GM10266 (cell line): ENCODE results near the gene SPRR2B.
"Not testable (repeated sequence)": the region's sequence is repeated elsewhere in the genome, so short reads cannot be mapped to it uniquely, and the experiment has no call there.

Experiments used
- DNase-seq: peaks from one replicate; pipeline ENCODE4 v3.0.0; 2012; ENCODE audit errors: extremely low spot score
- TF ChIP-seq, protein P1 (sequence below): IDR thresholded peaks from 2 replicates; pipeline ENCODE4 v1.5.1; 2012; ENCODE audit warnings: mild to moderate bottlenecking, low read depth; ENCODE audit not compliant: control insufficient read depth, insufficient read depth; ENCODE audit errors: missing control alignments

The SPRR2B gene

DNA sequence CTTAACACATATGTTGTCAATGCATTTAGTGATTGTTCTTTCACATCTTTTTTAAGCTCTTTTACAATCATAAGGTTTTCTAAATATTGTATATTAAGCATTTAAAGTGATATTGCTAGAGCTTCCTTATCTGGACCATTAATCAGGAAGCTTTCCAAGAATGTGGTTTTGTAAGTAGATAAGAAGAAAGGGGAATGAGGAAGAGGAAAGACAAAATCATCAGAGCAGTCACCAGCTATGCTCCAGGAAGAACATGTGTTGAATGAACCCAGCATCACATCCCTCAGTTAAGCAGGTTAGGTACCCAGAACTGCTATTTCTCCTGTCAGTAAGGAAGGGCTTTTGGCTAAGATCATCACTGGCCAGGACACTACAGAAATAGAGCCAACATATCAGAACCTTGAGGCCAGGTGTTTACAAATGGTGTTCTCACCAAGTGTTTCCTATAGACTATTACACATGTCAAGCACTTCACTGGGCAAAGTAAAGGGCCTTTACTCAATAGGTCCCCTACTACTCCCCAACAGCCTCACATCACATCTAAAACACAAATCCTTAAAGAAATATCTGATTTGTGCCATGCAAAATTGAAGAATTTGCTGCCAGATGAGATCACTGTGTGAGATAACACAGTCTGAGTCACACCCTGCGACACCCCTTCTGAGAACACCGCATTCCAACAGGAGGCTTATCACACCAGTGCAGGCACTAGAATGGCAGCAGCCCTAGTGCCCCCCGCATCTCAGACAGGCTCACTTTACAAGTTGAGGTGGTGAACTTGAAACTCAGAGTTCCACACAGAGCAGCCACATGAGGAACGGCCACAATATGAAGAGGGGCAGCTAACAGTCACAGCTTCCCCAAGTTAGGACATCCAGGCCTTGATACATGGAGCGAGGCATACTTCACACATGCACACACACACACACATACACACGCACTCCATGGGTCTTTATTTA, 12.3 kb downstream of the SPRR2B start:
- TF ChIP-seq, protein P1, sequence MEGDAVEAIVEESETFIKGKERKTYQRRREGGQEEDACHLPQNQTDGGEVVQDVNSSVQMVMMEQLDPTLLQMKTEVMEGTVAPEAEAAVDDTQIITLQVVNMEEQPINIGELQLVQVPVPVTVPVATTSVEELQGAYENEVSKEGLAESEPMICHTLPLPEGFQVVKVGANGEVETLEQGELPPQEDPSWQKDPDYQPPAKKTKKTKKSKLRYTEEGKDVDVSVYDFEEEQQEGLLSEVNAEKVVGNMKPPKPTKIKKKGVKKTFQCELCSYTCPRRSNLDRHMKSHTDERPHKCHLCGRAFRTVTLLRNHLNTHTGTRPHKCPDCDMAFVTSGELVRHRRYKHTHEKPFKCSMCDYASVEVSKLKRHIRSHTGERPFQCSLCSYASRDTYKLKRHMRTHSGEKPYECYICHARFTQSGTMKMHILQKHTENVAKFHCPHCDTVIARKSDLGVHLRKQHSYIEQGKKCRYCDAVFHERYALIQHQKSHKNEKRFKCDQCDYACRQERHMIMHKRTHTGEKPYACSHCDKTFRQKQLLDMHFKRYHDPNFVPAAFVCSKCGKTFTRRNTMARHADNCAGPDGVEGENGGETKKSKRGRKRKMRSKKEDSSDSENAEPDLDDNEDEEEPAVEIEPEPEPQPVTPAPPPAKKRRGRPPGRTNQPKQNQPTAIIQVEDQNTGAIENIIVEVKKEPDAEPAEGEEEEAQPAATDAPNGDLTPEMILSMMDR = no peak
- DNase-seq = no peak

DNA sequence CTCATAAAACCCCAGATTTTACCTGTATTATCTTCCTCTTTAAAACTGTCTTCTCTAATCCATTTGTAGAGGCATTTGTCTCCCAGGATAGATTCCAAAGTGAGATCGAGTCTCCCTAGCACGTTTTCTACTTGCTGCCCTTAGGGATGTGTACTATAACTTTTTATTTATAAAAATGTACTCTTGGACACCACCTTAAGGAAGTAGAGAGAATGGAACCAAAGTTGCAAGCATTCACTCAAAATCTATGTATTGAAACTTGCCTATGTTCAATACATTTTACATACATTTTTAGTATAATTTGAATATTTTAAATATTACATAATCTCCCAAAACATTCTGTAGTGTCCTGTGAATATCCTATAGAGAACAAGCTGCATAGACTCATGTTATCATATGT, 13.3 kb downstream of the SPRR2B start:
- TF ChIP-seq, protein P1 = no peak
- DNase-seq = no peak

DNA sequence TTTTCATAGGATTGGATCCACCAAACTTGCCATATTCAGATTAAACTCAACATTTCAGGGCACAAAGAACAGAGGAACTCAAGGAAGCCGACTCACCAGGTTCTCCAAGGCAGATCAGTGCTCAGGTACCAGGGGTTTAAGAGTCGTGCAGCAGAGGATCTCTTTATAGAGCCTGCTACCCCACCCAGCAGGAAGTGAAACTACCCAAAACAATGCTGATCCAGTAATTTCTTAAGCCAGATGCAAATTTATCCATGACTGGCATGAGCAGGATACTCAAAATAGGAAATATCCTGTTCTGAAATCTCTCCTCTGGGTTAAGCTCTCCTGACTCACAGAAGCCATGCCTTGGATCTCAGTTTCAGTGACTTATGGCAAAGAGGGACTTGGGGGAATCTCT, 14.0 kb downstream of the SPRR2B start, which contains the start of gene SPRR2A:
Gene SPRR2A (minus strand): TSS at position 138 of the 400 bp plus-strand sequence. CDS start 777 bp downstream, outside the sequence.
- DNase-seq = no peak
- TF ChIP-seq, protein P1 = no peak

DNA sequence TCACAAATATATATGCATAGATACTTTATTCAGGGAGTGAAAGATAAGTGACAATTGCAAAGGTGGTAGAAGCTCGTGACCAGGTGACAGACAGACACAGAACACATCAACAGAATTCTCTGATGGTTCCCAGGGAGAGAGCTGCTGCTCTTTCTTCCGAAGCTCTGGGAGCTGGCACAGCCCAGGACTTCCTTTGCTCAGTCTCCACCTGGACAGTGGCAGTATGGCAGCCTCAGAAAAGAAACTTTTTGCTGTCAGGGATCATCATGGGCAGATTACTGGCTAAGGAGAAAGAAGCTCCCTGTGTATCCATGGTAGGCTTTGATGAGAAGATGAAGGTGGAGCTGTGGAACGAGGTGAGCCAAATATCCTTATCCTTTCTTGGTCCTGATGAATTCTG, 15.3 kb downstream of the SPRR2B start:
- DNase-seq = not testable (repeated sequence)

DNA sequence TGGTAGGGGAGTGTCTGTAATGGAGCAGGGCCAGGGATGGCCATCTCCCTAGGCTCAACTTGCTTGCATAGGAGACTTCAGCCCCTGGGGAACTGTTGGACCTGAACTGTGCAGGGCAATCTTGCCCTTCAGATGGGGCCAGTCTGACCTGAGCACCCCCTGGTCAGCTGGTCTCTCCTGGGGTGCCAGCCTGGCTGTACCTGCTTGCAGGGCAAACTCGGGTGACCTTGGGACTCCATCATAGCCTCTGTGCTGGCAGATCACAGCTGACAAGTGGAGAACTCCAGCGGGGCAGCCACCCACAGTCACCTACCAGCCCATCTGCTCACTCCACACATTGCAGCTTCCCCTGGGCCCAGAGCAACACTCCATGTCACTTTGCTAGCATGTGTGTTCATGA, 22.2 kb downstream of the SPRR2B start:
- no peak for DNase-seq
- TF ChIP-seq, protein P1 = no peak

DNA sequence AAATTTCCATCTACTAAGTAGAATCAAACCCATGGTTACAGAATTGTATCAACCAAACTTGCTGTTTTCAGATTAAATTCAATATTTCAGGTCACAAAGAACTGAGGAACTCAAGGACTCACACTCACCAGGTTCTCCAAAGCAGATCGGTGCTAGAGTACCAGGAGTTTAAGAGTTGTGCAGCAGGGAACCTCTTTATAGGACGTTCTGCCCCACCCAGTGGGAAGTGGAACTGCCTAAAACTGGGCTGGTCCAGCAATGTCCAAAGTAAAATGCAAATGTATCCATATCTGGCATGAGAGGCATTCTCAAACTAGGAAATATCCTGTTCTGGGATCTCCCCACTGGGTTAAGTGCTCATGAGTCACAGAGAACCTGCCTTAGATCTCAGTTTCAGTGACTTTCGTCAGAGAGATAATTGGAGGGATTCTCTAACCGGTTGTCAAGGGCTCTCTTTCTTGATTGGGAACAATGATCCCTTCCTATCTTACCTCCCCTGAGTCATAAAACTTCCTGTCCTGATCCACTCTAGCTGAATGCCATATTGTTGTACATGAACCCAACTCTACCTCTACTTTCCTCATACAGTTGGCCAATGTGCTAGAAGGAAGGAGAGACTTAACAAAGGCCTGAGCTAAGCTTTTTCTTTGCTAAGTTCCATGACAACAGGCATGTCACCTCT, 30.3 kb downstream of the SPRR2B start, which contains the start of gene SPRR2D:
Gene SPRR2D (minus strand): TSS at position 171 of the 682 bp plus-strand sequence. CDS start 774 bp downstream, outside the sequence.
- TF ChIP-seq, protein P1 = no peak

DNA sequence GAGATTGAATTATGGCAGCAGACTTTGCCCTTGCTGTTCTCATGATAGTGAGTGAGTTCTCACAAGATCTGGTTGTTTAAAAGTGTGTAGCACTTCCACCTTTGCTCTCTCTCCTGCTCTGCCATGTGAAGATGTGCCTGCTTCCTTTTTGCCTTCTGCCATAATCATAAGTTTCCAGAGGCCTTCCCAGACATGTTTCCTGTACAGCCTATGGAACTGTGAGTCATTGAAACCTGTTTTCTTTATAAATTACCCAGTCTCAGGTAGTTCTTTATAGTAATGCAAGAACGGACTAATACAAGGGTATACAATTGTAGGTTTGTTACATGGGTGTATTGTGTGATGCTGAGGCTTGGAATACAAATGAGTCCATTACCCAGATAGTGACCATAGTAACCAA, 36.2 kb downstream of the SPRR2B start:
- no peak for DNase-seq
- TF ChIP-seq, protein P1 = no peak

More for the DNA sequence above, 30.3 kb downstream of the SPRR2B start, which contains the start of gene SPRR2D:
- no peak for DNase-seq
